ENCODE data around the gene FREM3. TPM values are rescaled to one million over a fixed set of nuclear protein-coding genes. Genes with fewer than 3 reads are reported as not detected.

Gene FREM3
- total and polyA plus RNA-seq, 2 of the 8 experiments (the other 6 are each of a cell fraction or from before 2014, with no cell fraction given): 0.03 to 0.11 TPM

GRCh38 chr4:143559757-143560147 lies 140.7 kb downstream of the FREM3 start:
- CTCF ChIA-PET (ENCODE audit: partially characterized antibody): interaction anchor here (0.8 to 6.6 kb wide), 18 partner anchors 8 to 471 kb away, joined by 3 to 55 read pairs (median 4); partner anchors contain the start of gene FREM3

More at GRCh38 chr4:143559757-143560147, 140.7 kb downstream of the FREM3 start:
- WGBS, 2 experiments (ENCODE audit: extremely low coverage in 1 of 2, insufficient coverage in 1 of 2, insufficient read length in 1 of 2, insufficient replicate concordance in 2 of 2, low coverage in 1 of 2, low lambda C conversion rate in 2 of 2, missing lambda C conversion rate in 1 of 2): 89% methylated on average over 17 of the region's 17 CpGs; no CpG with 5 or more reads in 1 of the 2 experiments
- no peaks in the 10 kb centered on the region; a peak in 1 of 7 replicates for H3K4me1 ChIP-seq (replicated peaks in 1 of 4; ENCODE audit: control insufficient read depth in 3 of 4, insufficient read depth in 4 of 4, low read length in 3 of 4)
- POLR2A ChIA-PET (ENCODE audit: partially characterized antibody): interaction anchor here (1.0 to 1.4 kb wide), 2 partner anchors 16 to 21 kb away, joined by 3 to 6 read pairs; no protein-coding TSS in a partner anchor
- H4K8ac ChIP-seq (ENCODE audit: extremely low read depth, insufficient read depth, low read length): peak overlapping the region; percentile 95; the same call in 1 of the 2 replicates
- peaks cover 0 to 4% (median 0%) of the 10 kb centered on the region in 4 experiments; a peak in 1 of 8 replicates for H3K36me3 ChIP-seq (ENCODE audit: control insufficient read depth in 2 of 4, insufficient read depth in 4 of 4, low read length in 3 of 4)
- no peak overlapping the region for H3K18ac ChIP-seq (ENCODE audit: extremely low read depth, low read length)
- peak overlapping the region in 1 of 4 experiments; percentile 58; a peak in 2 of 7 replicates for H3K9ac ChIP-seq (replicated peaks in 1 of 4; ENCODE audit: extremely low read depth in 1 of 4, low read depth in 3 of 4, low read length in 3 of 4)
- TF ChIP-seq SIX5 (IDR thresholded peaks at IDR 0.05; ENCODE audit: low read depth, low read length) (no peak), SUZ12 (IDR thresholded peaks at IDR 0.05; ENCODE audit: low read length) (no peak), MAX (IDR thresholded peaks at IDR 0.05) (0 out of 2 replicates have a peak, but pooled peaks have one; percentile 14), E2F6 (IDR thresholded peaks at IDR 0.05) (0 out of 2 replicates have a peak, but pooled peaks have one; percentile 9), CTCF (IDR thresholded peaks at IDR 0.05; ENCODE audit: control extremely low read depth in 1 of 3, insufficient read depth in 1 of 3, low read depth in 1 of 3, low read length in 3 of 3) (peak in 1 of 3 experiments; percentile 9; a peak in 1 of 4 replicates)
- H2AFZ ChIP-seq (ENCODE audit: low read length): peak overlapping the region; percentile 23; the same call in 1 of the 2 replicates
- H3K56ac ChIP-seq (replicated peaks; ENCODE audit: insufficient read length, low read depth, low read length): no peak overlapping the region
- peak overlapping the region; percentile 16; the same call in 1 of the 2 replicates for H2AK5ac ChIP-seq (ENCODE audit: low read depth, low read length)
- H4K91ac ChIP-seq (replicated peaks; ENCODE audit: insufficient read length, low read length): no peak overlapping the region
- peak overlapping the region; percentile 32 to 69 for H3K4me2 ChIP-seq (ENCODE audit: insufficient read depth in 1 of 2, low read depth in 2 of 2, low read length in 2 of 2)
- DNase-seq (ENCODE audit: low read depth in 1 of 2, low spot score in 2 of 2) (no peak), FAIRE-seq (no peak)
- peak overlapping the region; percentile 10 to 43 (median 28); a peak in 6 of 8 replicates for H3K4me3 ChIP-seq (ENCODE audit: extremely low read depth in 1 of 4, insufficient read depth in 2 of 4, low read depth in 3 of 4, low read length in 4 of 4)
- H3K79me2 ChIP-seq (ENCODE audit: control insufficient read depth in 1 of 2, insufficient read depth in 2 of 2, low read length in 2 of 2): no peaks in the 10 kb centered on the region
- no peak overlapping the region for H4K5ac ChIP-seq (ENCODE audit: insufficient read length, low read depth, low read length)
- no peak overlapping the region for H3K27ac ChIP-seq (ENCODE audit: low read depth, low read length)
- H2BK20ac ChIP-seq (ENCODE audit: low read length): no peak overlapping the region
- H3K23me2 ChIP-seq (ENCODE audit: low read depth, low read length): no peaks in the 10 kb centered on the region; the same call in 1 of the 2 replicates
- no peak overlapping the region; the same call in 1 of the 2 replicates for H2BK5ac ChIP-seq (ENCODE audit: low read depth, low read length)
- peak overlapping the region; percentile 90 for H2BK12ac ChIP-seq (ENCODE audit: low read depth, low read length)
- no peaks in the 10 kb centered on the region for H3K27me3 ChIP-seq (replicated peaks in 1 of 4; ENCODE audit: control insufficient read depth in 3 of 4, extremely low read depth in 1 of 4, insufficient read depth in 3 of 4, low read length in 3 of 4)
- H3K23ac ChIP-seq (ENCODE audit: insufficient read length): no peak overlapping the region
- H2BK15ac ChIP-seq (ENCODE audit: low read length): no peak overlapping the region
- H3K4ac ChIP-seq (replicated peaks; ENCODE audit: insufficient read length, low read depth, low read length): no peak overlapping the region
- no peaks in the 10 kb centered on the region for H4K20me1 ChIP-seq (replicated peaks in 1 of 2; ENCODE audit: control insufficient read depth in 1 of 2, insufficient read depth in 2 of 2, low read length in 2 of 2)
- no peaks in the 10 kb centered on the region for H3K79me1 ChIP-seq (ENCODE audit: low read depth, low read length)
- H3K14ac ChIP-seq (ENCODE audit: insufficient read length): no peak overlapping the region
- no peaks in the 10 kb centered on the region for H3K9me3 ChIP-seq (ENCODE audit: insufficient read depth in 2 of 2, low read depth in 1 of 2, low read length in 1 of 2)
- H2BK120ac ChIP-seq (replicated peaks; ENCODE audit: low read depth, low read length): no peak overlapping the region
